Stimulated activated CD4-positive, alpha-beta T cell treated with anti-CD3 and anti-CD28 coated beads, Interleukin-15, amount 100 ng/mL, for 48 hours (primary cell): ENCODE results near the gene ZMYM4.
"Not testable (repeated sequence)": the region's sequence is repeated elsewhere in the genome, so short reads cannot be mapped to it uniquely, and the experiment has no call there.

Experiments used
- DNase-seq, 2 donors: peaks; one replicate each; pipeline ENCODE4 v3.0.0-alpha.2; 2020; ENCODE audit warnings: low read depth in 2 of 2

The ZMYM4 gene

DNA sequence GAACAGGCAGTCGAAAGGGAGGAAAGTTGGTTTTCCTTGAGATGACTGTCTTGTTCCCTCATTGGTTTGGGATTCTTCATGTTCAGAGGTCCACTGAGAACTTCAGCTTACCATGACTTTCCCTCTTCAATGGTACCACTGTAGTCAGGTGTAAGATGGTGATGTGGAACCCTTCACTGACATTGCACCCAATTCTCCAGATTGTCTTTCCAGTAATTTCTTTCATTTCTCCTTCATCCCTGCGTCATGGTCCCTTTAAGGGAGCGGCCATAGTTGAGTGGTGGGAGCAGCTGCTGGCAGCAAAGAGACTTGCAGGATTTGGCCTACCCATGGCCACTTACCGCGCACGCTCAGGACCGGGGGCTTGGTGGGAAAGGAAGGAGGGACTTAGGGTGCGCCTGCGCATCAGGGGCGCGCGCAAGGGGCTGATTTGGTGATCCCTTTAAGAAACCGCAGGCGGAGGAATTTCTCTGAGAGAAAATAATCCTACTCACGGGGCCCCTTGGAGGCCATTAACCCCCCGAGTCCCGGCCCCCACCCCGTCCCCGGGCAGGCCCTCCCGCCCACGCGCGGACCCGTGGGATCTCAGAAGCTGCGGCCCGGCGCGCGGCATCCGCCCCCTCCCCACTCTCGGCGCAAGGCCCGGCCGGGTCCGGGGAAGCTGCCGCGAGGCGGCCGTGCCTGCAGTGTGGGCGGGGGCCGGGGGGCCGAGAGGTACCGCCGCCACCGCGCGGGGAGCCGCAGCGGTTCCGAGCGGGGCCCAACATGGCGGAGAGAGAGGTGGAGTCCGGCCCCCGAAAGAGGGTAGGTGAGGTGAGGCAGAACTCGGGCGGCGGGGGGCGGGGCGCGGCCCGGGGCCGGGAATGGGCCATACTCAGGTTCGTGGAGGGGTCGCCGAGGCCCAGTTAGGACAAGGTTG lies at the start of gene ZMYM4:
TSS of gene ZMYM4 (plus strand) at position 428 of the 919 bp plus-strand sequence. CDS start at position 766, 338 bp downstream.
- peak; percentile 82 to 88 for DNase-seq

DNA sequence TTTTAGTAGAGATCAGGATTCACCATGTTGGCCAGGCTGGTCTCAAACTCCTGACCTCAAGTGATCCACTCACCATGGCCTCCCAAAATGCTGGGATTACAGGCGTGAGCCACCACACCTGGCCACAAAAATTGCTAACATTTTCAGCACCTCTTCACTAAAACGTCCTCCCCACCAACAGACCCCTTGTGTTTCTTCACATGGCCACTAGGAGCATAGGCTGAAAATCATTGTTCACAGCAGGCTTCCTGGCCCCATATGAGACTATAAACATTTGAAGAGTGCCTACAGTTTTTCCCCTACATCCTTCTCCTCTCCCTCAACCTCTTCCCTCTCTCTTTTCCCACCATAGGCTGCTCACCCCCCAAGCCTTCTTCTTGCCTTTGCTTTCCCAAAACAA lies 47.5 kb upstream of the ZMYM4 start:
- DNase-seq, result no peak

DNA sequence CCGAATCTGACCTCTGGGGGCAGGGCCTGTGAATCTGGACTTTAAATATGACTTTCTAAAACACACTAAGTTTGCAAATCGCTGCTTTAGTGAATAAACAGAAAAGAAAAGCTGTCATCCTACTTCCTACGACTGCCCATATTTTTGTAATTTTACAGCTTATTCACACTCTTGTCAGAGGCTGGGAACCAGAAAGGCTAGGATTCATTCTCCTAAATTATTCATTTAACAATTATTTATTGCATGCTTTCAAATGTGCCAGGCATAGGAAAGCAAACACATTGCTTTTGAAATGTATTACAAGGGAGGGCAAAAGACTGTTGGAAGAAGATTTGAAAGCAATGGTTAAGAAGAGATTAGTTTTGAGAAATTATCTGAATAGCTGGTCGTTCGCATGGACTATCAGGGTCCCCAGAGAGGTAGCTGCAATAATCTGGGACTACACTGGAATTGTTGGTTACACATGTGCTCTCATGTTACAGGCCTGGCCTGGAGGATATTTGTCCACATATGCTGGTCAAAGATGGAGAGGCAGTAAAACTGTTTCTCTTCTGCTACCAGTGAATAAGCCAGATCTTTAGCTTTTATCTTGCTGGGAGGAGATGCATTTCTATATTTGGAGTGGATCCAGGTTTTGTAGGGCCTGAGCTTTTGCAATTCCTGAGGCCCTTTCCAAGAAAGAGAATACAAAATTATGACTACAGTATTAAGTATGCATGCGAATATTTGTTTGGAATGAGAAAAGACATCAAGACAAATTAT lies 46.0 kb upstream of the ZMYM4 start:
- no peak for DNase-seq

DNA sequence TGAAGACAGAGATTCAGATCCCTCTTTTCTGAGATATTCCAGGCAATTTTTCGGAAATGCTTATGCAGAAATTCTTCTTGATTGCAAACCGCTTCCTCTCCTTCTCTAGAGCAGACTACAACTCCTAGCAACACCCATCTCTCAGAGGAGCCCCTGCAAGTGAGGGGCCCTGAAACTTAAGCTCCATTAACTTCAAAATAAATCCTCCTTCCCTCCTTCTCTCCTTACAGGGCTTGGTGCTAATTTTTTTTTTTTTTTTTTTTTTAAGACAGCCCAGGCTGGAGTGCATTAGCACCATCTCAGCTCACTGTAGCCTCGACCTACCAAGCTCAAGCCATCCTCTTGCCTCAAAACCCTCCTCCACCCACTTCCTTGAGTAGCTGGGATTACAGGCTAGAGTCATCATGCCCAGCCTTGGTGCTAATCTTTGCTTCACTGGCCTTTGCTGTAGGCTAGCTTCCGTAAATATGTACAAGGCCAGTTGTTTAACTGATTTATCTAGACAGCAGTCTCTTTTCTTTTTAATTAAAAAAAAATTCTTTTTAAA lies 45.4 kb upstream of the ZMYM4 start:
- DNase-seq, result no peak

DNA sequence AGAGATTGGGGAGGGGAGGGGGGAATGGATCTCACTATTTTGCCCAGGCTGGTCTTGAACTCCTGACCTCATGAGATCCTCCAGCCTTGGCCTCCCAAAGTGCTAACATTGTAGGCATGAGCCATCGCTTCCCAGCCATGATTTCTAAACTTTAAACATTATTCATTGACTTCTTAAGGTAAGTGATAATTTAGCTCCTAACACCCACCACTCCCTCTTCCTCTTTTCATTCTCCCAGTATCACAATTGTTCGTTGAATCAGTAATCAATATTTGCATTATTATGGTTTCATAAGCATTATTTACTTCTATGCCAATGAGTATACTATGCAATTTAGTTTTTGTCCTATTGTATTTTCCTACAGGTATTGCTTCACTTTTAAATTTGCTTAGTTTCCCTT lies 42.0 kb upstream of the ZMYM4 start:
- no peak for DNase-seq

DNA sequence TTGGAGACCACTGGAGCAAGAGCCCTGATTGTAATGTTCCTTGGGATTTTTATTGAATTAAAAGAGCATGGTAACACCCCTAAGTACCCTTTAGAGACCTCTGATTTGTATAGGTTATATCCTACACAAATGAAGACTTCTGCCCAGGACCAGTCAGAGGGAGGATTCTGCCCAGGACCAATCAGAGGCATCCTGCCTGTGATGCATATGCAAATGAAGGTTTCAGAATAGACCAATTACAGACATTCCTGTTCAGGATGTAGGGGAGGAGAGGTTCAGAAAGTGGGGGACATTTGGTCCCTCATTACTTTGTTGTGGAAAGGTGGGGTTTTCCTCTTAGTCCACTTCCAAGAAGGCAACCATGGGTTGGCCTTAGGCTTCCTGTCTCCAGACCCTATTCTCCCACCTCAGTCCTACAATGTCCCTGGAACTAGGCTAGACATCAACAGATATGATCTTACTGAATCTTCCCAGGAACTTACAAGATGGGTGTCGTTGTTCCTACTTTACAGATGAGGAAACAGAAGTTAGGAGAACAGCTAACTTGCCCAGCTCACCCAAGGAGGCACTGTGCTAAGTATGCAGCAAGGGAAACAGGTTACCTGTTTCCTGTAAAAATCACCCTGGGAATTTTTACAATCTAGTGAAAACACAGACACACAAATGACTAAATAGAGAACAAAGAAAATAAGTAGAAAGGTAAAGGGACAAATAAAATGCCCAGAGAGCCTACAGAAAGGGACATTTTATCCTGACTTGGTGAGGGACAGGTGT lies 38.7 kb upstream of the ZMYM4 start:
- DNase-seq, result no peak

DNA sequence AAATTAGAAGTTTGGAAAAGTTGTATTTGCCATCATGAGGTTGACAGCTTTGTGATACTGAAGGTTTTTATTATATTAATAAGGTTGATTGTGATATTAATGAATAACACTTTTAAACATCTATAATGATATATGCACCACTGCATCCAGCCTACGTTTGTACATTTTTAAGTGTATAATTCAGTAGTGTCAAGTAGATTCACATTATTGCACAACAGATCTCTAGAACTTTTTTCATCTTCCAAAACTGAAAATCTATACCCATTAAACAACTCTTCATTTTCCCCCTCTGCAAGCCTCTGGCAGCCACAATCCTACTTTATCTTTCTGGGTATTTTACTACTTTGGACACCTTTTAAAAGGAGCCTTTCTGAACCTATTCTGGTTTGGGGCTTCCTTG lies 37.2 kb upstream of the ZMYM4 start:
- no peak for DNase-seq

DNA sequence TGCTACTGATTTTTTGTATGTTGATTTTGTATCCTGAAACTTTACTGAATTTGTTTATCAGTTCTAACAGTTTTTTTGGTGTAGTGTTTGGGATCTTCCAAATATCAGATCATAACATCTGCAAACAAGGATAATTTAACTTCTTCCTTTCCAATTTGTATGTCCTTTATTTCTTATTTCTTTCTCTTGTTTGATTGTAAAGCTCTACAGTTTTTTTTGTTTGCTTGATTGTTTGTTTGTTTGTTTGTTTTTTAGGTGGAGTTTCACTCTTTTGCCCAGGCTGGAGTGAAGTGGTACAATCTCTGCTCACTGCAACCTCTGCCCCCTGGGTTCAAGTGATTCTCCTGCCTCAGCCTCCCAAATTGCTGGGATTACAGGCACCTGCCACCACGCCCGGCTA lies 31.7 kb upstream of the ZMYM4 start:
- DNase-seq, result not testable (repeated sequence)

DNA sequence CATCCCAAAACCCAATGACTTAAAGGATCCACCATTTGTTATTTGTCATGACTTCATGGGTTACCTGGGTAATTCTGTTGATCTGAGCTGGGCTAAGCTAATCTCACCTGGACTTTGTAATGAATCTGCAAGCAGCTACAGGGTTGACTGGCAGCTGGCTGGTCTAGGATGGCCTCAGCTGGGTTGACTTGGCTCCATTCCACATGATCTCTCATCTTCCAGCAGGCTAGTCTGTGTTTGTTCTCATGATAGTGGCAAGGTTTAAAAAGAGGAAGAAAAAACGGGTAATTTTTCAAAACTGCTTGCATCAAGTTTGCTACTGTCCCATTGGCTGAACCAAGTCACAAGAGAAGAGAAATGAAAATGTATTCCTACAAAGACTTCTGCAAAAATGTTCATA lies 24.8 kb upstream of the ZMYM4 start:
- DNase-seq, result no peak

DNA sequence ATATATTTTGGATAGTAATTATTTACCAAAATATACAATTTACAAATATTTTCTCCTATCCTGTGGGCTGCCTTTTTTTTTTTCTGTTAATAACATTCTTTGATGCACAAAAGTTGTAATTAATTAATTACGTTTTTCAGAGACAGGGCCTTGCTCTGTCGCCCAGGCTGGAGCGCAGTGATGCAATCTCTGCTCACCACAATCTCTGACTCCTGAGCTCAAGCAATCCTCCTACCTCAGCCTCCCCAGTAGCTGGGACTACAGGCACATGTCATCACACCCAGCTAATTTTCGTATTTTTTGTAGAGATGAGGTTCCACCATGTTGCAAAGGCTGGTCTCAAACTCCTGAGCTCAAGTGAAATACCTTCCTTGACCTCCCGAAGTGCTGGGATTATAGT lies 21.3 kb upstream of the ZMYM4 start:
- DNase-seq, result no peak

DNA sequence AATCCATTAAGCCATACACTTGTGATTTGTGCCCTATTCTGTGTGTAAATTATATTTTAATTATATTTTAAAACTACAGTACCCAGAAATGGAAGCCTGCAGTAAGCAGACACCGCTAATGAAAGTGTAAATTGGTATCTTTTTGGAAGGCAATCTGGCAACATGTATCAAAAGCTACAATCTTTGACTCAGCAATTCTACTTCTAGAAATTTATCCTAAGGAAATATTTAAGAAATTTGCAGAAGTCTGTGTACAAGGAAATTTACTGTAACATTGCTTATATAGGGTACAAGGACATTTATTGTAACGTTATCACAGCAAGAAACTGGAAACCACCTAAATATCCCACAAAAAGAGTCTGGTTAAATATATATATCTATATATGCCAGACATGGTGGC lies 14.6 kb upstream of the ZMYM4 start:
- DNase-seq, result no peak

DNA sequence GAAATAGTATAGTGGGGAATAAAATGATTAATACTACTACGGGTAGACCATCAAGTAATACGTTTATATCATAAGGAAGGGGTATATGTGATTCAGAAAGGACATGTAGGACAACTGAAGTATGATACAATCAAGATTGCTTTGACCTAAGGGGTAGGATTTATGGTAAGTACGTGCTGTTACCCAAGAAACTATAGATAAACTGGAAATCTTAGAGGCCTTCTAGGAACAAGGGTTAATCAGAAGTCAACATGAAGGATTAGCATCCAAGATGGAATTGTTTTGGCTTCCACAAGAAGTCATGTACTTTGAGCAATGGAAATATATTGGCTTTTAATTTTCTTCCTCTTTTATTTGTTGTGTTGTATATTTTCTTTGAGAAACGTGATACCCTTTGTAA lies 13.2 kb upstream of the ZMYM4 start:
- no peak for DNase-seq

DNA sequence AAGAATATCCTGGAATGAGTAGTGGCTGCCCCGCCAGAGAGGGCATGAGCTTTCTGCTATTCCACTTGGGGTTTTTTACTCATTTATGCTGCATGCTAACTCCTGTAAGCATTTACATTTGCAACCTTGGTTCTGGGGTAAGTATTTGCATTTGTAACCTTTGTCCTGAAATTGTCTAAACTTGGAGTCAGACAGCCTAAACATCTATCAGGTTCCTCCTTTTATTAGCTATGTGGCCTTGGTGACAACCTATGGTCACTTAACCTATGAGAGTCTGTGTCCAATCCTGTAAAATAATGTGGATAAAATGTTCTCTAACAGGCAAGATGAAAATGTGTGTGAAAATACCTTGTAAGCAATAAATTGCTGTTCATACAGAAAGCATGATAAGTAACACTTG lies 8.9 kb upstream of the ZMYM4 start:
- no peak for DNase-seq

DNA sequence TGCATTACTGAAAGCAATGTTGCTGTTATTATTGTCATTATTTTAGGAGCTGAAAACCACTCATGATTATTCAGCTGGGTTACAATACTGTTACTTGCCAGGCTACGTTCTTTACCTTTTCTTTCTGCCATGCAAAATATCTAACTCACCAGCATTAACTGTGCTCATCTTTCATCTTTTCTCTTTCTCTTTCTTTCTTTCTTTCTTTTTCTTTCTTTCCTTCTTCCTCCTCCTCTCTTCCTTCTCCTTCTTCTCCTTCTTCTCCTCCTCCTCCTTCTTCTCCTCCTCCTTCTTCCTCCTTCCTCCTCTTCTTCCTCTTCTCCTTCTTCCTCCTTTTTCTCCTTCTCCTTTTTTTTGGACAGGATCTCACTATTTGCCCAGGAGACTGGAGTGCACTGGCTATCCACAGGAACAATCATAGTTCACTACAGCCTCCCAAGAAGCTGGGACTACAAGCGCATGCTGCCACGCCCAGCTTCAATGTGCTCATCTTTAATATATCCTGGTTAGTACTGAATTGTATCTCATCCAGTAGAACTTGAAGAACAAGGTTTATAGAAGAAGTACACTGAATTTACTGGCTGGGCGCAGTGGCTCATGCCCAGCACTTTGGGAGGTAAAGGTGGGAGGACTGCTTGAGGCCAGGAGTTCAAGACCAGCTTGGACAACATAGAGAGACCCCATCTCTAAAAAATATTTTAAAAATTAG lies 6.9 kb upstream of the ZMYM4 start:
- DNase-seq, result no peak

DNA sequence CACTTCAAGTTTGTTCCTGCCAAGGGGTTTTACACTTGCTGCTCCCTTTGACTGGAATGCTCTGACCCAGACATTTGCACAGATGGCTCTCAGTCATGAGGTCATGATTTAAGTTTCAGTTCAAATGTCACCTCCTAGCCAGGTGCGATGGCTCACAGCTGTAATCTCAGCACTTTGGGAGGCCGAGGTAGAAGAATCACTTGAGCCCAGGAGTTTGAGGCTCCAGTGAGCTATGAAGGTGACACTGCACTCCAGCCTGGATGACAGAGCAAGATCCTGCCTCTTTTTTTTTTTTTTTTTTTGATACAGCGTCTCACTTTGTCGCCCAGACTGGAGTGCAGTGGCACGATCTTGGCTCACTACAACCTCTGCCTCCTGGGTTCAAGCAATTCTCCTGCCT lies 4.5 kb upstream of the ZMYM4 start:
- DNase-seq, result no peak

DNA sequence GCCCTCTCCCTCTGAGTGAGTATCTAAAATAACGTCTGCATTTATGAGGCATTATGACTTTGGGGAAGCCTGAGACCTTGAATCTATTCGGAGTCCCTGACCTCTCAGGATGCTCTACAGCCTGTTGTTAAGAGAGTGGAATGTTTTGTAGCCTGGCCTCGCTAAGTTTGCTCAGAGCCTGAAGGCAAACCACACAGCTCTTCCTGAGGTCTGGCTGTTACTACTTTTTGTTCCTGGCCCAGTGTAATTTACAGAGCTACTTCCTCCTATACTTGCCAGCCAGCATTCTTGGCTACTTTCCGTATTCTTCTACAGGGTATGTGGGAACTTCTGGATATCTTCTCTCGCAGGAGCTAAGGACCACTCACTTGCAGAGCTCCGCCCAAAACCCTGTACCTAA lies 3.6 kb upstream of the ZMYM4 start:
- DNase-seq, result no peak

DNA sequence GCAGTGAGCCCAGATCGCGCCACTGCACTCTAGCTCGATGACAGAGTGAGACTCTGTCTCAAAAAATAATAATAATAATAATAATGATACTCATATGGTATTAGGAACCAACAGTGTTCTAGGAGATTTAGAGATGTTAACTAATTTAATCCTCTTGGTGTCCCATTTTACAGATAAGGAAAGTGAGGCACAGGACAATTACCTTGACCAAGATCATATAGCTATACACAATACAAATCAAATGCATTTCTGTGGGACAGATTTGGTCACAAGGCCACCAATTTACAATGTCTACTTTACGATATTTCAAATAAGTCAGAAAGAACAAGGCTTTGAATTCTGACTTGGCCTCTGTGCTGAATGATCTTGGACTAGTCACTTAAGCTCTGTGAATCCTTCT lies 2.2 kb upstream of the ZMYM4 start:
- DNase-seq, result no peak

DNA sequence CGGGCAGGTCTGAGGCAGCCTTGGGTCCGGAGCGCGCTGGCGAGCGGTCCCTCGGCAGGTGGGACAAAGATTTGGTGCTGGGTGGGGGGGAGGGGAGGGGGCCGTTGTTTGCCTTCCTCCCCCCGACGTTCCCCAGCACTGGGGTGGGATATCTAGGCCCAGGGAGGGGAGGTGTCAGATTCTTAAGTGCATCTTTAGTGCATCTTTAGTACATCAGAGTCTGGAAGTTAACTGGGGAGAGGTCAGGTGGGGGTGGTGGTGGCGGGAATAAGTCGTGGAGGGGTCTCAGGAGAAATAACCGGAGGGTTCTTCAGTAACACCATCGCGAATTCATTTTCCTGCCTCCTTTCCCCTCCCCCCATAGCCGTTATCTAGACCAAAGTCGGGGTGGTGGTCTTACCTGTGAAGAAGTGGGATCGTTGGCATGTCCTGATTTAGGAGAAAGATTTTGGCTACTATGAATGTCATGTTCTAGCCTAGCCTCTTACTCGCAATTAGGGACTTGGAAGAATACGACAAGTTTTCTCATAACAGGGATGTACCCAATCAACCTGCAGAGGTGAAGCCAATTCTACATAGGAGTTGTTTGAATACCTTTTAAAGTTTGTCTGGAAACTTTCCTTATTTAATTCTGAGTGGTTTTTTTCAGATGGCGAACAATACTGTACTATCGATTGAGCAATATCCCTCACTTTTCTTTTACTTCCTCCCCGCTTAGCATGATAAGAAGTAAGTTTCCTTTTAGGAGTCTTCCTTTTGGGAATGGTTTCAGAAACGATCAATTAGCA lies 886 bp downstream of the ZMYM4 start:
- no peak for DNase-seq

DNA sequence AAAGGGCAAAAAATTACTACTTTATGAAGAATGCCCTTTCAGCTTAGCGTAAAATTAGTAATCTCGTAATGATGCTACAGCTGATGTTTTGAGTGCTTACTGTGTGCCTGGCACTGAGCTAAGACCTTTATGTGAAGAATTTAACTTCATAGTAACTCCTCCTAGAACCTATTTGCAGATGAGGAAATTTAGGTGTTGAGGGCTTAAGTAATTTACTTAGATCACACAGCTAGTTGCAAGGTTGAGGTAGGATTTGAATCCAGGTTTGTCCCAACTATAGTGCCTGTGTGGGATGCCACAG lies 1.4 kb downstream of the ZMYM4 start:
- DNase-seq, result no peak

DNA sequence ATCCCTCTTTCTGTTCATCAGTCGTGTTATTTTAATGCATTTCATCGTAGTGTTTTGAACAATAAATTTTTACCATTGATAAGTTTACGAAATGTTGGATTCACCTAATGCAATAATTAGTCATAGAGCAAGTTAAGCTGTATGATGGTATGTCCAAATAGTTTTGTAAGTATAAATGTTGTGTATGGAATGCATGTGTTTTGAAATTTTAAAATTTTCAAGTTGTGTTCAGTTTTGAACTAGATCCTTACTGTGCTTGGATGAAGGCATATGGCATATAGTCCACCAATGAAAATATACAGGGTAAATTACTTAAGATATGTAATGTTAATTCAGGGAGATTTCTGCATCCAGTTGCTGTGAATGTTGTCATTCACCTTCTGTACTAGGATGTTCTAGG lies 2.3 kb downstream of the ZMYM4 start:
- DNase-seq, result no peak

DNA sequence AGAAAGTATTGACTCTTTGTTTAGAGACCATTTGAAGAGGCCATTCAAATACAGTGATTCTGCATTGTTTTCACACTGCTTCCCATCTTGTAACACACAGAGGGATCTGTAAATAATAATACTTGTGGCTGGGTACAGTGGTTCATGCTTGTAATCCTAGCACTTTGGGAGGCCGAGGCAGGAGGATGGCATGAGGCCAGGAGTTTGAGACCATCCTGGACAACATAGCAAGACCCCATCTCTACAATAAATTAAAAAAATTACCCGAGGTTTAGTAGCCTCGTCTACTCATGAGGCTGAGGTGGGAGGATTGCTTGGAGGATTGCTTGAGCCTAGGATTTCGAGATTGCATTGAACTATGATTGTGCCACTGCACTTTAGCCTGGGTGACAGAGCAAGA lies 5.7 kb downstream of the ZMYM4 start:
- no peak for DNase-seq
